Prostate gland (tissue), 2 donors: ENCODE results near the gene STRIP1.

Source experiments
- CTCF ChIP-seq, 4 experiments: fragments of 200-600 bp in 2 of 4; fragments of 450-650 bp in 2 of 4; sonication (generic) in 2 of 4; IDR thresholded peaks; 1 replicate in 3 of 4; 2 replicates in 1 of 4; pipeline ENCODE4 v1.5.1; 2016 to 2019; ENCODE audit warnings: antibody characterized with exemption in 4 of 4, mild to moderate bottlenecking in 2 of 4, moderate library complexity in 2 of 4
- POLR2A ChIP-seq: fragments of 450-650 bp; IDR thresholded peaks from one replicate; pipeline ENCODE4 v1.6.1; 2016; ENCODE audit warnings: antibody characterized with exemption, mild to moderate bottlenecking
- POLR2AphosphoS5 ChIP-seq: sonication (generic); formaldehyde crosslinking; IDR thresholded peaks from one replicate; pipeline ENCODE4 v1.6.1; 2017; ENCODE audit warnings: antibody characterized with exemption

- no peak for TF ChIP-seq CTCF (IDR thresholded peaks at IDR 0.05)
- no peak for TF ChIP-seq POLR2A
- TF ChIP-seq POLR2AphosphoS5 = no peak
Measured at GRCh38 chr1:110057963-110058518, 23.6 kb downstream of the STRIP1 start.
